IMR-90 (cell line): ENCODE data around the gene FBXL14. TPM values are rescaled to one million over a fixed set of nuclear protein-coding genes. Genes with fewer than 3 reads are reported as not detected.

Experiments
- ATAC-seq: fragments of 200-7000 bp; cut with Tn5 transposase; 2 replicates; pipeline ENCODE4 v1.9.1; 2020; ENCODE audit warnings: low read depth, mild to moderate bottlenecking, moderate library complexity
- BruUV-seq: library from RNA; stranded (reverse); fragments of 400-500 nt; replicated peaks from 2 replicates; lab custom pipeline; 2021; lab: Mats Ljungman, UMichigan
- CTCF ChIA-PET: fragments of 300-600 bp; formaldehyde crosslinking; extraction: SDS; loops from one replicate; lab custom pipeline; 2021; ENCODE audit warnings: antibody characterized with exemption; lab: Yijun Ruan, JAX
- POLR2A ChIA-PET: fragments of 300-600 bp; sonication (Branson Sonifier 250); formaldehyde crosslinking; loops from one replicate; lab custom pipeline; 2022; ENCODE audit warnings: antibody characterized with exemption; ENCODE audit not compliant: unreplicated experiment; lab: Charles Lee
- DNase-seq: peaks from one replicate; pipeline ENCODE4 v3.0.0; 2013
- H2AFZ ChIP-seq: replicated peaks from 2 replicates; pipeline ENCODE3; 2013; ENCODE audit warnings: low read length, mild to moderate bottlenecking; ENCODE audit not compliant: poor library complexity
- H2AK5ac ChIP-seq: 2 replicates; pipeline ENCODE4 v1.6.1; 2013; ENCODE audit warnings: low read depth, low read length, inconsistent platforms
- H2AK9ac ChIP-seq: replicated peaks from 2 replicates; pipeline ENCODE3; 2013; ENCODE audit warnings: mild to moderate bottlenecking, low read depth, low read length, moderate library complexity; ENCODE audit not compliant: poor library complexity
- H2BK120ac ChIP-seq: 2 replicates; pipeline ENCODE4 v1.6.1; 2013; ENCODE audit warnings: low read depth, low read length, inconsistent platforms
- H2BK15ac ChIP-seq: 3 replicates; pipeline ENCODE4 v1.6.1; 2013; ENCODE audit warnings: low read depth, low read length, inconsistent platforms
- H2BK20ac ChIP-seq: 2 replicates; pipeline ENCODE4 v1.6.1; 2013; ENCODE audit warnings: low read depth, mild to moderate bottlenecking, inconsistent platforms, low read length, moderate library complexity
- H2BK5ac ChIP-seq: 2 replicates; pipeline ENCODE4 v1.6.1; 2013; ENCODE audit warnings: mild to moderate bottlenecking, low read depth, low read length, inconsistent platforms; ENCODE audit not compliant: poor library complexity, severe bottlenecking
- H3K14ac ChIP-seq: replicated peaks from 2 replicates; pipeline ENCODE4 v1.6.1; 2013; ENCODE audit warnings: low read depth, low read length, inconsistent platforms
- H3K18ac ChIP-seq: 2 replicates; pipeline ENCODE4 v1.6.1; 2013; ENCODE audit warnings: low read depth, low read length, control low read depth
- H3K23ac ChIP-seq: 2 replicates; pipeline ENCODE4 v1.6.1; 2013; ENCODE audit warnings: low read depth, low read length, inconsistent platforms
- H3K27ac ChIP-seq: 2 replicates; pipeline ENCODE4 v1.5.1; 2013; ENCODE audit warnings: mild to moderate bottlenecking, control low read depth, low read length; ENCODE audit not compliant: insufficient read depth
- H3K27me3 ChIP-seq: 2 replicates; pipeline ENCODE4 v1.6.1; 2013; ENCODE audit warnings: low read length; ENCODE audit not compliant: control insufficient read depth, insufficient read depth
- H3K36me3 ChIP-seq: 2 replicates; pipeline ENCODE4 v1.6.1; 2013; ENCODE audit warnings: low read length, mixed read lengths; ENCODE audit not compliant: control insufficient read depth, insufficient read depth
- H3K4ac ChIP-seq: 2 replicates; pipeline ENCODE4 v1.6.1; 2013; ENCODE audit warnings: low read depth, low read length, inconsistent platforms
- H3K4me1 ChIP-seq: 2 replicates; pipeline ENCODE4 v1.6.1; 2013; ENCODE audit warnings: low read length, mixed read lengths; ENCODE audit not compliant: control insufficient read depth, insufficient read depth
- H3K4me2 ChIP-seq: 2 replicates; pipeline ENCODE4 v1.6.1; 2013; ENCODE audit warnings: low read depth, mild to moderate bottlenecking, control low read depth, low read length, moderate library complexity
- H3K4me3 ChIP-seq: 2 replicates; pipeline ENCODE4 v1.5.1; 2013; ENCODE audit warnings: low read depth, mild to moderate bottlenecking, control low read depth, low read length, moderate library complexity; ENCODE audit not compliant: insufficient read depth
- H3K56ac ChIP-seq: 2 replicates; pipeline ENCODE4 v1.6.1; 2013; ENCODE audit warnings: low read length, inconsistent platforms; ENCODE audit not compliant: insufficient read depth; ENCODE audit errors: extremely low read depth
- H3K79me1 ChIP-seq, 2 experiments: 2 replicates each; pipeline ENCODE4 v1.6.1; 2013; ENCODE audit warnings: low read length in 2 of 2, inconsistent platforms in 1 of 2, low read depth in 1 of 2
- H3K9ac ChIP-seq: 2 replicates; pipeline ENCODE4 v1.6.1; 2013; ENCODE audit warnings: low read depth, low read length, control low read depth
- H3K9me1 ChIP-seq: 2 replicates; pipeline ENCODE4 v1.6.1; 2013; ENCODE audit warnings: low read length, inconsistent platforms; ENCODE audit not compliant: insufficient read depth
- H3K9me3 ChIP-seq: 2 replicates; pipeline ENCODE4 v1.6.1; 2013; ENCODE audit warnings: low read length; ENCODE audit not compliant: control insufficient read depth, insufficient read depth
- H4K20me1 ChIP-seq: 2 replicates; pipeline ENCODE4 v1.6.1; 2013; ENCODE audit warnings: low read length, inconsistent platforms; ENCODE audit not compliant: insufficient read depth
- H4K5ac ChIP-seq: 2 replicates; pipeline ENCODE4 v1.6.1; 2013; ENCODE audit warnings: mild to moderate bottlenecking, low read depth, low read length, control low read depth
- H4K8ac ChIP-seq, 2 experiments: 2 replicates each; pipeline ENCODE4 v1.6.1; 2013; ENCODE audit warnings: low read depth in 2 of 2, low read length in 2 of 2, control low read depth in 1 of 2, inconsistent platforms in 1 of 2
- H4K91ac ChIP-seq: 2 replicates; pipeline ENCODE4 v1.6.1; 2013; ENCODE audit warnings: low read depth, low read length, inconsistent platforms; ENCODE audit not compliant: insufficient read depth
- BHLHE40 ChIP-seq: fragments of 150-350 bp; IDR thresholded peaks from 2 replicates; pipeline ENCODE4 v1.6.1; 2016; ENCODE audit warnings: mild to moderate bottlenecking, low read depth, low read length
- CEBPB ChIP-seq: IDR thresholded peaks from 2 replicates; pipeline ENCODE4 v1.6.1; 2012; ENCODE audit warnings: low read depth, low read length, improper control_type of control experiment
- CHD1 ChIP-seq: IDR thresholded peaks from 2 replicates; pipeline ENCODE4 v1.6.1; 2012; ENCODE audit warnings: low read depth, low read length, improper control_type of control experiment
- ELK1 ChIP-seq: fragments of 150-350 bp; IDR thresholded peaks from 2 replicates; pipeline ENCODE4 v1.6.1; 2016; ENCODE audit warnings: low read depth, mild to moderate bottlenecking, low read length, moderate library complexity, borderline replicate concordance
- FOS ChIP-seq: fragments of 150-350 bp; IDR thresholded peaks from 2 replicates; pipeline ENCODE4 v1.6.1; 2016; ENCODE audit warnings: low read depth, low read length
- MAFK ChIP-seq: IDR thresholded peaks from 2 replicates; pipeline ENCODE4 v1.6.1; 2012; ENCODE audit warnings: low read depth, low read length, improper control_type of control experiment
- MAZ ChIP-seq: IDR thresholded peaks from 2 replicates; pipeline ENCODE4 v1.6.1; 2012; ENCODE audit warnings: low read depth, mild to moderate bottlenecking, low read length, improper control_type of control experiment, moderate library complexity, borderline replicate concordance
- MXI1 ChIP-seq: IDR thresholded peaks from 2 replicates; pipeline ENCODE4 v1.6.1; 2012; ENCODE audit warnings: low read depth, mild to moderate bottlenecking, low read length, moderate library complexity, borderline replicate concordance
- NFE2L2 ChIP-seq: fragments of 150-350 bp; IDR thresholded peaks from 2 replicates; pipeline ENCODE4 v1.6.1; 2016; ENCODE audit warnings: low read depth, mild to moderate bottlenecking, low read length
- POLR2A ChIP-seq: IDR thresholded peaks from 2 replicates; pipeline ENCODE4 v1.6.1; 2012; ENCODE audit warnings: mild to moderate bottlenecking, low read depth, low read length
- RAD21 ChIP-seq: IDR thresholded peaks from 2 replicates; pipeline ENCODE4 v1.6.1; 2012; ENCODE audit warnings: low read length, improper control_type of control experiment
- RCOR1 ChIP-seq: IDR thresholded peaks from 2 replicates; pipeline ENCODE4 v1.6.1; 2012; ENCODE audit warnings: mild to moderate bottlenecking, low read length, improper control_type of control experiment; ENCODE audit not compliant: insufficient replicate concordance
- RFX5 ChIP-seq: IDR thresholded peaks from 2 replicates; pipeline ENCODE4 v1.8.0; 2012; ENCODE audit warnings: low read depth, mild to moderate bottlenecking, low read length, moderate library complexity
- SMC3 ChIP-seq: fragments of 150-350 bp; IDR thresholded peaks from 2 replicates; pipeline ENCODE4 v1.6.1; 2016; ENCODE audit warnings: low read depth, mild to moderate bottlenecking, antibody characterized with exemption, low read length, moderate library complexity
- WGBS, 2 experiments: methylation state at CpG; one replicate each; pipeline versions ENCODE4 v1.1.5 to v1.1.7; 2013; ENCODE audit warnings: missing lambda C conversion rate in 2 of 2; ENCODE audit not compliant: insufficient read length in 1 of 2; ENCODE audit errors: extremely low coverage in 2 of 2; 5-methylcytosine and 5-hydroxymethylcytosine counted together
- dilution Hi-C: fragments of 300-500 bp; cut with HindIII; formaldehyde crosslinking; loops from one replicate; pipeline ENCODE4 v1.14.3; 2018; ENCODE audit warnings: low sequenced_read_pairs; ENCODE audit not compliant: unreplicated experiment
- in situ Hi-C: fragments of 300-500 bp; cut with MboI; formaldehyde crosslinking; loops from 3 replicates; pipeline ENCODE4 v1.14.3; 2019; ENCODE audit warnings: low sequenced_read_pairs, inconsistent platforms, mixed read lengths
- intact Hi-C: fragments of 100-400 bp; cut with micrococcal nuclease; formaldehyde crosslinking; loops from 2 replicates; pipeline ENCODE4 v1.10.0; 2022
- polyA plus RNA-seq, 3 experiments: library from polyadenylated mRNA; depleted of rRNA; stranded (reverse); fragments of >200 nt; gene quantifications; 2 replicates each; pipeline ENCODE4 v1.2.3, GENCODE V29; 2012; ENCODE audit warnings: low replicate concordance in 1 of 3
- total RNA-seq: library from RNA; depleted of rRNA; stranded (reverse); fragments of >200 nt; gene quantifications from 2 replicates; pipeline ENCODE4 v1.2.3, GENCODE V29; 2012
- TF ChIP-seq, protein P1 (sequence below): conservative IDR thresholded peaks from 2 replicates; pipeline ENCODE4 v1.5.1; 2012; ENCODE audit warnings: mild to moderate bottlenecking, low read depth, low read length, improper control_type of control experiment
- TF ChIP-seq, protein P2 (sequence below): fragments of 150-350 bp; IDR thresholded peaks from 2 replicates; pipeline ENCODE4 v1.6.1; 2017; ENCODE audit warnings: mild to moderate bottlenecking, antibody characterized with exemption, low read length, low read depth

The FBXL14 gene
- total and polyA plus RNA-seq, 2 of the 4 experiments (the other 2 are of a cell fraction) = 4.7 to 7.3 TPM

- H3K4me1 ChIP-seq = peaks cover 44% of the 10 kb centered on the region
- no peaks in the 10 kb centered on the region for H3K27me3 ChIP-seq
These were observed 61.2 kb downstream of the FBXL14 start for GRCh38 chr12:1533205-1533601.

More at GRCh38 chr12:1533205-1533601, 61.2 kb downstream of the FBXL14 start:
- peaks cover 36% of the 10 kb centered on the region for H3K9me1 ChIP-seq
- no peak overlapping the region for H4K5ac ChIP-seq
- TF ChIP-seq RCOR1 = no peak
- no peak for TF ChIP-seq MAZ
- TF ChIP-seq NFE2L2 = no peak
- no peak for TF ChIP-seq POLR2A
- no peak for TF ChIP-seq BHLHE40
- no peak for TF ChIP-seq ELK1
- no peak for TF ChIP-seq MXI1
- no peak for TF ChIP-seq FOS
- TF ChIP-seq CEBPB = no peak
- TF ChIP-seq MAFK = no peak
- TF ChIP-seq CHD1 = no peak
- TF ChIP-seq, protein P1, sequence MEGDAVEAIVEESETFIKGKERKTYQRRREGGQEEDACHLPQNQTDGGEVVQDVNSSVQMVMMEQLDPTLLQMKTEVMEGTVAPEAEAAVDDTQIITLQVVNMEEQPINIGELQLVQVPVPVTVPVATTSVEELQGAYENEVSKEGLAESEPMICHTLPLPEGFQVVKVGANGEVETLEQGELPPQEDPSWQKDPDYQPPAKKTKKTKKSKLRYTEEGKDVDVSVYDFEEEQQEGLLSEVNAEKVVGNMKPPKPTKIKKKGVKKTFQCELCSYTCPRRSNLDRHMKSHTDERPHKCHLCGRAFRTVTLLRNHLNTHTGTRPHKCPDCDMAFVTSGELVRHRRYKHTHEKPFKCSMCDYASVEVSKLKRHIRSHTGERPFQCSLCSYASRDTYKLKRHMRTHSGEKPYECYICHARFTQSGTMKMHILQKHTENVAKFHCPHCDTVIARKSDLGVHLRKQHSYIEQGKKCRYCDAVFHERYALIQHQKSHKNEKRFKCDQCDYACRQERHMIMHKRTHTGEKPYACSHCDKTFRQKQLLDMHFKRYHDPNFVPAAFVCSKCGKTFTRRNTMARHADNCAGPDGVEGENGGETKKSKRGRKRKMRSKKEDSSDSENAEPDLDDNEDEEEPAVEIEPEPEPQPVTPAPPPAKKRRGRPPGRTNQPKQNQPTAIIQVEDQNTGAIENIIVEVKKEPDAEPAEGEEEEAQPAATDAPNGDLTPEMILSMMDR = no peak
- TF ChIP-seq RFX5 = no peak
- no peak for TF ChIP-seq SMC3
- TF ChIP-seq, protein P2, sequence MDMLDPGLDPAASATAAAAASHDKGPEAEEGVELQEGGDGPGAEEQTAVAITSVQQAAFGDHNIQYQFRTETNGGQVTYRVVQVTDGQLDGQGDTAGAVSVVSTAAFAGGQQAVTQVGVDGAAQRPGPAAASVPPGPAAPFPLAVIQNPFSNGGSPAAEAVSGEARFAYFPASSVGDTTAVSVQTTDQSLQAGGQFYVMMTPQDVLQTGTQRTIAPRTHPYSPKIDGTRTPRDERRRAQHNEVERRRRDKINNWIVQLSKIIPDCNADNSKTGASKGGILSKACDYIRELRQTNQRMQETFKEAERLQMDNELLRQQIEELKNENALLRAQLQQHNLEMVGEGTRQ = no peak
- TF ChIP-seq RAD21 = no peak
- no peak overlapping the region for H4K8ac ChIP-seq
- H3K14ac ChIP-seq = peak overlapping the region; percentile 7; the same call in 1 of the 2 replicates
- H3K4ac ChIP-seq = no peak overlapping the region
- peak overlapping the region; percentile 8; the same call in 1 of the 2 replicates for H3K23ac ChIP-seq
- no peak overlapping the region for H3K4me2 ChIP-seq
- ChIA-PET POLR2A (no interaction called here), CTCF (interaction anchor here (1.2 to 1.3 kb wide), 2 partner anchors 73 to 176 kb away, joined by 3 to 4 read pairs; no protein-coding TSS in a partner anchor)
- no peak overlapping the region for H3K4me3 ChIP-seq
- peaks cover 68% of the 10 kb centered on the region for H4K20me1 ChIP-seq
- H2BK15ac ChIP-seq = no peak overlapping the region
- DNase-seq (no peak), ATAC-seq (no peak)
- no peak overlapping the region for H2BK5ac ChIP-seq
- H4K91ac ChIP-seq = no peak overlapping the region
- no peak overlapping the region for H2BK120ac ChIP-seq
- no peak overlapping the region for H3K27ac ChIP-seq
- in situ Hi-C loops = no loop called here
- no peak overlapping the region for H2AK5ac ChIP-seq
- no peak overlapping the region for H3K18ac ChIP-seq
- H2BK20ac ChIP-seq = no peak overlapping the region
- 95% methylated on average over 4 of the region's 9 CpGs; no CpG with 5 or more reads in 1 of the 2 experiments for WGBS, 2 experiments
- TSS peak; percentile 14 for BruUV-seq
- H3K9me3 ChIP-seq = no peaks in the 10 kb centered on the region
- dilution Hi-C loops = no loop called here
- H3K56ac ChIP-seq = no peak overlapping the region
- H3K36me3 ChIP-seq = no peaks in the 10 kb centered on the region
- H3K9ac ChIP-seq = no peak overlapping the region
- H2AK9ac ChIP-seq = no peak overlapping the region
- intact Hi-C loops = loop anchor here (5.0 kb wide), 1 partner anchor 44 kb away; no protein-coding TSS in a partner anchor
- peaks cover 13 to 84% of the 10 kb centered on the region in 2 experiments; a peak in 3 of 4 replicates for H3K79me1 ChIP-seq
- no peak overlapping the region for H2AFZ ChIP-seq
